Urothelium cell line (cell line): ENCODE results near the gene SMURF1.
"Not testable (repeated sequence)": the region's sequence is repeated elsewhere in the genome, so short reads cannot be mapped to it uniquely, and the experiment has no call there.

Experiments
- DNase-seq: peaks from one replicate; pipeline ENCODE4 v3.0.0; 2011; ENCODE audit warnings: low spot score, mixed read lengths
- FAIRE-seq: peaks from 2 replicates; lab custom pipeline; 2011; peaks lifted over from hg19 to GRCh38; lab: Jason Lieb, UNC

SMURF1 gene

GRCh38 chr7:99143853-99144672 is at the start of gene SMURF1:
Gene SMURF1, minus strand, starts transcription at chr7:99144108. Its CDS starts 328 bp downstream, at chr7:99143780.
- DNase-seq (peak; percentile 93), FAIRE-seq (peak; percentile 98)

- DNase-seq, result no peak
- no peak for FAIRE-seq
Measured at GRCh38 chr7:99191869-99192596, 48.1 kb upstream of the SMURF1 start.

- no peak for DNase-seq
- no peak for FAIRE-seq
Measured at GRCh38 chr7:99190359-99191009, 46.6 kb upstream of the SMURF1 start.

GRCh38 chr7:99189222-99189621 is 45.3 kb upstream of the SMURF1 start:
- FAIRE-seq (no peak), DNase-seq (no peak)

GRCh38 chr7:99188221-99188620 is 44.3 kb upstream of the SMURF1 start:
- DNase-seq (no peak), FAIRE-seq (no peak)

- FAIRE-seq (no peak), DNase-seq (no peak)
Measured at GRCh38 chr7:99184532-99185218, 40.8 kb upstream of the SMURF1 start.

GRCh38 chr7:99180067-99180650 is 36.3 kb upstream of the SMURF1 start:
- no peak for DNase-seq
- FAIRE-seq, result no peak

- FAIRE-seq, result no peak
- no peak for DNase-seq
Measured at GRCh38 chr7:99177165-99177564, 33.3 kb upstream of the SMURF1 start.

GRCh38 chr7:99173787-99174186 is 29.9 kb upstream of the SMURF1 start:
- no peak for DNase-seq
- FAIRE-seq, result peak; percentile 42

GRCh38 chr7:99171731-99172130 is 27.8 kb upstream of the SMURF1 start:
- no peak for FAIRE-seq
- DNase-seq, result no peak

- FAIRE-seq (no peak), DNase-seq (no peak)
Measured at GRCh38 chr7:99170730-99171074, 26.8 kb upstream of the SMURF1 start.

GRCh38 chr7:99170065-99170729 is 26.3 kb upstream of the SMURF1 start:
- no peak for FAIRE-seq
- DNase-seq, result no peak

- no peak for FAIRE-seq
Measured at GRCh38 chr7:99167072-99167471, 23.2 kb upstream of the SMURF1 start.

GRCh38 chr7:99165816-99166215 is 21.9 kb upstream of the SMURF1 start:
- DNase-seq, result no peak
- FAIRE-seq, result no peak

More at GRCh38 chr7:99167072-99167471, 23.2 kb upstream of the SMURF1 start:
- DNase-seq, result no peak

GRCh38 chr7:99163669-99164068 is 19.8 kb upstream of the SMURF1 start:
- FAIRE-seq, result not testable (repeated sequence)

GRCh38 chr7:99156649-99157048 is 12.7 kb upstream of the SMURF1 start:
- FAIRE-seq, result no peak

More at GRCh38 chr7:99163669-99164068, 19.8 kb upstream of the SMURF1 start:
- not testable (repeated sequence) for DNase-seq

GRCh38 chr7:99155211-99155610 is 11.3 kb upstream of the SMURF1 start:
- DNase-seq, result no peak
- FAIRE-seq, result no peak

More at GRCh38 chr7:99156649-99157048, 12.7 kb upstream of the SMURF1 start:
- no peak for DNase-seq

- DNase-seq, result no peak
- no peak for FAIRE-seq
Measured at GRCh38 chr7:99146979-99147378, 3.1 kb upstream of the SMURF1 start.

- no peak for DNase-seq
- no peak for FAIRE-seq
Measured at GRCh38 chr7:99143521-99143852, 421 bp downstream of the SMURF1 start.
